A673 (cell line): ENCODE data around the gene UBXN10.

Experiments
- CTCF ChIP-seq: fragments of 300-800, 200-600 bp; sonication (generic); conservative IDR thresholded peaks from 2 replicates; pipeline ENCODE4 v1.5.1; 2017; ENCODE audit warnings: low read depth, mild to moderate bottlenecking, antibody characterized with exemption, low read length, moderate library complexity, mixed read lengths
- EZH2 ChIP-seq: fragments of 200-600 bp; sonication (generic); IDR thresholded peaks from 2 replicates; pipeline ENCODE4 v1.6.1; 2017; ENCODE audit warnings: borderline replicate concordance, low read depth, mild to moderate bottlenecking, mixed read lengths, antibody characterized with exemption, low read length; ENCODE audit not compliant: poor library complexity, severe bottlenecking

DNA sequence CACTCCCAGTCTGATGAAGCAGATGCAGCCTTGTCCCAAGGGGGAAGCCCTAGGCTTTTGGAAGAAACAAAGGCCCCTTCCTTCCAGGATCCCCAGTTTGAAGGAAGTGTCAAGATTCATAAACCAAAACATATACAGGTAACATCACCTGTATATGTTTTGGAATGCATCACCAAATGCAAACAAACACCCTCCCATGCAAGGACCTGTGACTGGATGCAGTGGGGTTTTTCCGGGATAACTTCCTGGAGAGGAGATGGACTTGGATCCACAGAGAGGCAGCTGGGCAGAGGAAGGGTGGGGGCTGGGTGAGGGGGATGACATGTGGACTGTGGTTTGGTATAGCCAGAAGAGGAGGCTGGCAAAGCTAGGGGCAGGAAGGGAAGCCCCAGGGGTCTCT, 48.3 kb upstream of the UBXN10 start:
- TF ChIP-seq EZH2: no peak
- TF ChIP-seq CTCF: no peak
